Muscle of arm (tissue), 12 donors: ENCODE measurements around the gene GSC2. TPM values are rescaled to one million over a fixed set of nuclear protein-coding genes. Genes with fewer than 3 reads are reported as not detected.

Experiments
- DNase-seq: peaks from one replicate; pipeline ENCODE4 v3.0.0-alpha.2; 2013
- polyA plus RNA-seq, 12 donors: library from polyadenylated mRNA; unstranded; fragments of 120-200 nt; gene quantifications; one replicate each; pipeline ENCODE4 v1.2.1, GENCODE V29; 2013; ENCODE audit not compliant: insufficient read length in 12 of 12

Gene GSC2
- polyA plus RNA-seq, 12 donors: not detected

GRCh38 chr22:19134176-19134831 lies 15.8 kb downstream of the GSC2 start:
- DNase-seq: no peak

DNA sequence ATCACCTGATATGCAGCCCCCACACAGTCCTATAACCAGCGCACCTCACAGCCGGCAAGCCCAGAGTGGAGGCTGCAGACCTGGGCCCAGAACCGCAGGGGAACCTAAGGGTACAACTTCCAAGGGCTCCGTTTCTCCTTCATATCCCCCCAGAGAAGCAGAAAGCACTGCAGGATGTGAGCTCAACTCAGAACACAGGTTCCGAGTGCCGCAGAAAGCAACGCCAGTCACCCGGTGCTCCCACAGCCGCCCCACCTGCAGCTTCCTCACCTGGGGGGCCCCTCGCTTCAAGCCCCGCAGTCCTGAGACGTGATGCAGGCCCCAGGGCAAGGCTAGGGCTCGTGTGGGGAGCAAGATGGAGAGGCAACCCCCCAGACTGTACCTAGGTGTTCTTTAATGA lies 16.5 kb downstream of the GSC2 start:
- no peak for DNase-seq

DNA sequence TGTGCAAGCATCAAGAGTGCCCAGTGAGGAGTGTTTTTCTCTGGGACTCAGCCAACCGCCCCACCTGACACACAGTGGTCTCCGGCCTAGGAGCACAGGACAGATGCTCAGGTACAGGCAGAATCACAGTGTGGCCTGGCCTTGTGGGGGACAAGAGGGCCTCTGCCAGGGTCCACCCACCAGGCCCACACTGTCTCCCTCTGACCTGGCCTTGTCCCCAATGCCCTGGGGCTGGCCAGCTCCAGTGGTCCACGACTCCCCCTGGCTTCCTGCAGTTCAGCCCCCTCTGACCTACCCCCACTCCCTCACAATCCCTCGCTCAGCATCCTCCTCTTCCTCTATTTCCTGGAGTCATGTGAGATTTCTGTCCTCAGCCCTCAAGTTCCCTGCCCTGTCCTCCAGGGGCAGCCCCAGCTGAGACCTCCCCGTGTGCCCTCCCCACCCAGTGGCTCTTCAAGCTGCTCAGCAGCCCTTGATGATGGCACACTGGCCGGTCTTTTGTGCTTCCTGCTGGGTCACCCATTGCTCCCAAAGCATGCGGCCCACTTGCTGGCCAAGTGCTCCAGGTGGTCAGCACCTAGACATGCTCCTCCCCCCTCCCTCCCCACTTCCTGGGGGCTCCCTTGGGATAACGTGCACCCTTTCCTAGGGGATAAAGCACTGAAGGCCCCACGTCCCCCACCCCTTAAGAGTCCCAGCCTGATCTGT lies 17.2 kb downstream of the GSC2 start:
- no peak for DNase-seq

GRCh38 chr22:19132153-19132552 lies 17.9 kb downstream of the GSC2 start:
- DNase-seq: no peak

- no peak for DNase-seq
Measured at GRCh38 chr22:19131685-19132015, 18.4 kb downstream of the GSC2 start.

DNA sequence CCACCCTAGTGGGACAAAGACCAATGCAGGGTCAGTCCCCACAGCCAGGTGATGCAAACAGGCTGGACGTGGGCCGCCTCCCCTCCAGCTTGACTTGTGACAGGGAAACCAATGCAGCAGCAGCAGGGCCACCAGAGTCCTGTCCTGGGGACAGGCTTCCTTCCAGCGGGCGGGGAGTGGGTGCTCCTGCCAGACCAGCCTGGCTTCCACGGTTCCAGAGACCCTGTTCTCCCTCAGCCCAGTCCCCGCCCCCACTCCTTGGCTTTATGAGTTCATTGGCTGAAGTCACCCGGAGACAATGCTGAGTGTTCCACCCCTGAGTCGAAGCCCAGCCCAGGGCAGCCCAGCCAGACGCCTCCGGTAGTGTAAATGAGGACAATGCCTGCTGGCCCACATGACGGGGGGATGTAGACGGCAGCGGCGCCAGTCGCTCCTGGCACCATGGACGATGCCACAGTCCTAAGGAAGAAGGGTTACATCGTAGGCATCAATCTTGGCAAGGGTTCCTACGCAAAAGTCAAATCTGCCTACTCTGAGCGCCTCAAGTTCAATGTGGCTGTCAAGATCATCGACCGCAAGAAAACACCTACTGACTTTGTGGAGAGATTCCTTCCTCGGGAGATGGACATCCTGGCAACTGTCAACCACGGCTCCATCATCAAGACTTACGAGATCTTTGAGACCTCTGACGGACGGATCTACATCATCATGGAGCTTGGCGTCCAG lies 19.0 kb downstream of the GSC2 start, which contains the start of gene TSSK2:
Gene TSSK2 (plus strand): TSS at position 350 of the 726 bp plus-strand sequence. CDS start 92 bp downstream, at position 442.
- DNase-seq: no peak

DNA sequence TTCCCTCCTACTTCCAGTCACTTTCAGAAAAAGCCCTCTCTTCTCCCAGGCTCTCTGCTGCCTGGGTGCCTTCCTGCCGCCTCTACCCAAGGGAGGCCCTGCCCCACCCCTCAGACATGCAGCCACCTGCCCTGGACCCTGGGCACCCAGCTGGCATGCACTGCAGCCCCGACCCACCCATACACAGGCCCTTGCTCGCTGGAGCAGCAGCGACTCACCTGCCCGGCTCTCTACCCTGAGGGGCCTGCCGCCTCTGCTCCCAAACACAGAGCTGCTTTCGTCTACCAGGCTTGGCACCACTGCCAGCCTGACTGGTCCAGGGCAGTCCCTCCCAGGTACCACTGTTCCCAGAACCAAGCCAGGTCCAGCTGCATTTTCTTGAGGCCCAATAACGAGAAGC lies 20.2 kb downstream of the GSC2 start:
- no peak for DNase-seq

DNA sequence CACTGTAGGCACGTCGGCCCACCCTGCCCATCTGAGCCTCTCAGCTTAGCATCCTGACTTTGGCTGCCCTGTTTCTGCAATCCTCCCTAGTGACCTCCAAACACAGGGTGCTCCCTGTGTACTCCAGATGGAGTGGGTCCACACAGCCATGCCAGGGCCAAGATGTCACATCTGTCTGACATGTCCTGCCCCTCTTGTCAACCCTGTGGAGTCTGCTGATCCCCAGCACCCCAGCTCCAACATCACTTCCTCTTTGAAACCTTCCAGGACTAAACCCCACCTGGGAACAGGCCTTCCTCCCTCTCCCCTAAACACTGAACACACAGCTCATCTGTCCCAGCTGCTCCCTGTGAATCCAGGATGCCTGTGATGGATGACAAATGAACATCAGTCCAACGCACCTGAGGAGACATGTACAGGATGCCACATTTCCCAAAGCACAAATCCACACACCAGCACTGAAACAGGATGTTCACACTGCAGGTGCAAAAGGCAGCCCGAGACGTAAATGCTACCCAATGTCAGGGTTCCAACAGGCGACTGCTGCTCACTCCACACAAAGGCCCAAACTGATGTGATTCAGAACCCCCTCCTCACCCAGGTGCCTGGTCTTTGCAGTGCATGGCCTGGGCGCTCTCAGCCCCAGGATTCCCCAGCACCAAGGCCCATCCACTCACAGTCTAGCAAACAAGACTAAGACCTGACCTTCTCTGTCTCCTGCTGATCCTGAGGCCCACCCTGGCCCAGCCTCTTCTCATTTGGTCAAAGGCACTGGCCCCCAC lies 21.0 kb downstream of the GSC2 start:
- DNase-seq: no peak

GRCh38 chr22:19128009-19128401 lies 22.1 kb downstream of the GSC2 start:
- no peak for DNase-seq

DNA sequence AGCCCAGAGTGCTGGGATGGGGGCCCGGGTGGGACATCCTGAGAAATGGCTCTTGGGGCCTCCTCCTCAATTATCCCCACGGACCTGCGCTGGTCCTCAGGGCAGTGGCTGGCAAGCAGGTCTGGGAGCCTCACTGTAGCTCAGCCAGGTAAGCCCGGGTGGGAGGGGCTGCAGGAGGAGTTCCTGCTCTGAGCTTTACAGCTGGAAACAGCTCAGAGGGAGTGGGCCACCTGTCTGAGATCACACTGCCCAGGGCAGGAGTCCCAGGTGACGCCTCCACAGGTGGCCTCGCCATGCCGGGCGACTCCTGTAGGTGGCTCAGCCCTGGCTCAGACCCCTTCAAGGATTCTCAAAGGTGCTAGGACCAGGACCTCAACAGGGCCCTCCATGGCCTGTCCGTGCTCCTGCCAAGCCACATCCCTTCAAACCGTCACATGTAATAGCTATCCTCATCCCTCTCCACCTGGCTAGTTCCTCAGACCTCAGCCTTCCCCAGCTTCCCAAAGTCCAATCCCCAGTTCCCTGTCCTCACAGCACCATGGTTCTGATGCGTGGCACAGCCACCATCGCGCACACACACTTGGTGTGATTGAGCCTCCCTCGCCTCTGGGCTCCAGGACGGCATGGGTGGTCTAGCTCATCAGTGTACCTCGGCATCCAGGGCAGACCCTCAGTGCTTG lies 22.6 kb downstream of the GSC2 start:
- no peak for DNase-seq

GRCh38 chr22:19126309-19127273 lies 23.5 kb downstream of the GSC2 start:
- no peak for DNase-seq

- no peak for DNase-seq
Measured at GRCh38 chr22:19125474-19126308, 24.4 kb downstream of the GSC2 start.

DNA sequence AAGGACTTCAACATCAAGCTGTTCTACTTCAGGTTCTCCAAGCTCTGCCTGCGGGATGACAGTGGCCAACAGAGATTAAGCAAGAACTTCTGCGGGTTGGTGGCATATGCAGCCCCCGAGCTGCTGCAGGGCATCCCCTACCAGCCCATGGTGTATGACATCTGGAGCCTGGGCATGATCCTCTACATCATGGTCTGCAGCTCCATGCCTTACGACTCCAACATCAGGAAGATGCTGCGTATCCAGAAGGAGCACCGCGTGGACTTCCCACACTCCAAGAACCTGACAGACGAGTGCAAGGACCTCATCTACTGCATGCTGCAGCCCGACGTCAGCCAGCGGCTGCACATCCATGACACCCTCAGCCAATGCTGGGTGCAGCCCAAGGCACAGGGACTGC lies 25.1 kb downstream of the GSC2 start:
- no peak for DNase-seq

- no peak for DNase-seq
Measured at GRCh38 chr22:19124377-19124776, 25.7 kb downstream of the GSC2 start.

- DNase-seq: no peak
Measured at GRCh38 chr22:19123936-19124335, 26.2 kb downstream of the GSC2 start.

GRCh38 chr22:19122752-19123492 lies 27.2 kb downstream of the GSC2 start:
- DNase-seq: no peak

DNA sequence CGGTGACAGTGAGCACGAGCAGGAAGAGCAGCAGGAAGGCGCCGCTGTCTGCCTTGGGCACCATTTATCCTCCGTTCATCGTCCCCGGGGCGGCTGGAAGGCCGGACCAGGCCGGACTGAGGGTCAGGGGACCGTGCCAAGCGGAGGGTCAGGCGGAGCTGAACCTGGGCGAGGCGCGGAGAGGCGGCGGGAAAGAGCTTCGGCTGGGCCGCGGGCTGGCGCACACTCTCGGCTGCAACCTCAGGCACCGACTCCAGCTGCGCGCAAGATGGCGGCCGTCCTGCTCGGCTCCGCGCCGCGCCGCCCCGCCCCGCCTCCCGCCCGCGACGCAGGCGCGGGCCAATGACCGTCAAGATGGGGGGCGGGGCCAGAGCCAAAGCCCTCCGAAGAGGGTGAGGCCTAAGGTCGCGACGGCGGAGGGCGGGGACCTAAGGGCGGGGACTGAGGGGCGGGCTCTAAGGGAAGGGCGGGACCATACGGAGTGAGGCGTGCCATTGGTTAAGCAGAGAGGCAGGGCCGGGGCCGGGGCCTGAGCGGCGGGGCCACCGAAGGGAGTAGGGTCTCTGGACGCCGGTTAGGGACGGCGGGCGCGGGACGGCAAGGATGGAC lies 27.8 kb downstream of the GSC2 start, which contains the start of gene DGCR2:
Gene DGCR2 (minus strand): TSS at position 270 of the 609 bp plus-strand sequence. CDS start 206 bp downstream, at position 64.
- DNase-seq: peak; percentile 97

DNA sequence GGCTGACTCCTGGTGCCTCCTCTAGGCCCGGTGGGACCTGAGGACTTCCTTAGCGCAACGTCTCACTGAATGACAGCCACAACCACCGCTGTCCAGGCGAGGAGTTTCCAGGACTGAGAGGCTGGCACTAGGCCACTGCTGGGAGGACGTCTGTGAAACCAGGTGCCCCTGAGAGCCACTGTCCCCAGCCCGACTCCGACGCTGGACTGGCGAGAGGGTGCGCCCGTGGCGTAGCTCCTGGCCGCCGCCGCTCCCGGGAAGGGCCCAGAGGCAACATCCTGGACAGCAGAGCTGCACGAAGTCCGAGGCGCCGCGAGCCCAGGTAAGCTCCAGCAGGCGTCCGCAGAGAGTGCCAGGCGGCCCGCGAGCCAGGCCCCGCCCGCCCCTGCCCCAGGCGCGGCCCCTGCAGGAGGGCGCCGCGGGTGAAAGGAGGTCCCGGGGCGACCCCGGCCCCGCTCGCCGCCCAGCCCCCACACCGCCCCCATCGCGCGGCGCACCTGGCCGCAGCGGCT lies 28.4 kb downstream of the GSC2 start:
- no peak for DNase-seq
